OCI-LY7 (cell line): Measurements from ENCODE around the gene SERPINA1.

Source experiments
- CTCF ChIP-seq: fragments of 200-600 bp; sonication (generic); conservative IDR thresholded peaks from 2 replicates; pipeline ENCODE4 v1.5.1; 2014; ENCODE audit warnings: mild to moderate bottlenecking, antibody characterized with exemption, low read length, moderate library complexity, mixed read lengths
- EZH2phosphoT487 ChIP-seq: fragments of 200-600 bp; sonication (generic); IDR thresholded peaks from 2 replicates; pipeline ENCODE4 v1.6.1; 2018; ENCODE audit warnings: low read depth, borderline replicate concordance, mild to moderate bottlenecking, mixed run types, antibody characterized with exemption, low read length, moderate library complexity, mixed read lengths

GRCh38 chr14:94366146-94366915 is 22.1 kb downstream of the SERPINA1 start, which contains the start of gene SERPINA2:
- TF ChIP-seq CTCF: no peak
- no peak for TF ChIP-seq EZH2phosphoT487
